Activated naive CD8-positive, alpha-beta T cell treated with anti-CD3 and anti-CD28 coated beads, Interleukin-2, amount 50 U/mL, for 16 hours (primary cell): ENCODE data around the gene NHLH2.

ENCODE experiments used
- DNase-seq: peaks from one replicate; pipeline ENCODE4 v3.0.0-alpha.2; 2020; ENCODE audit warnings: low read depth, low spot score

The NHLH2 gene

GRCh38 chr1:115802416-115802815 is 38.5 kb downstream of the NHLH2 start:
- no peak for DNase-seq

- DNase-seq, result no peak
These were observed 43.4 kb downstream of the NHLH2 start for GRCh38 chr1:115797486-115797885.

GRCh38 chr1:115796897-115797296 is 44.0 kb downstream of the NHLH2 start:
- no peak for DNase-seq

GRCh38 chr1:115796036-115796435 is 44.9 kb downstream of the NHLH2 start:
- DNase-seq, result no peak

- no peak for DNase-seq
These were observed 45.8 kb downstream of the NHLH2 start for GRCh38 chr1:115794976-115795639.

GRCh38 chr1:115793162-115793561 is 47.8 kb downstream of the NHLH2 start:
- no peak for DNase-seq

- no peak for DNase-seq
These were observed 49.1 kb downstream of the NHLH2 start for GRCh38 chr1:115791816-115792215.

GRCh38 chr1:115790846-115791245 is 50.1 kb downstream of the NHLH2 start:
- DNase-seq, result no peak

- DNase-seq, result no peak
These were observed 50.6 kb downstream of the NHLH2 start for GRCh38 chr1:115790356-115790755.
